H7 (cell line): Measurements from ENCODE around the gene SPHK1. TPM values are rescaled to one million over a fixed set of nuclear protein-coding genes. Genes with fewer than 3 reads are reported as not detected.
"Not testable (repeated sequence)": the region's sequence is repeated elsewhere in the genome, so short reads cannot be mapped to it uniquely, and the experiment has no call there.

Experiments
- DNase-seq: peaks from one replicate; pipeline ENCODE4 v3.0.0; 2012
- H3K27me3 ChIP-seq: 2 replicates; pipeline ENCODE4 v1.6.0; 2011; ENCODE audit warnings: mild to moderate bottlenecking, low read length; ENCODE audit not compliant: control insufficient read depth, insufficient read depth
- H3K36me3 ChIP-seq: replicated peaks from 2 replicates; pipeline ENCODE4 v1.5.1; 2011; ENCODE audit warnings: low read length; ENCODE audit not compliant: control insufficient read depth, insufficient read depth
- H3K4me3 ChIP-seq: 2 replicates; pipeline ENCODE4 v1.5.1; 2011; ENCODE audit warnings: low read depth, mild to moderate bottlenecking, control low read depth, low read length, moderate library complexity; ENCODE audit not compliant: insufficient read depth
- total RNA-seq: library from RNA; depleted of rRNA; stranded (reverse); fragments of >200 nt; shearing (Covaris generic); gene quantifications from 2 replicates; pipeline ENCODE4 v1.2.3, GENCODE V29; 2014

Gene SPHK1
- total RNA-seq, 1 experiment from 2014 or later: 1.9 TPM

DNA sequence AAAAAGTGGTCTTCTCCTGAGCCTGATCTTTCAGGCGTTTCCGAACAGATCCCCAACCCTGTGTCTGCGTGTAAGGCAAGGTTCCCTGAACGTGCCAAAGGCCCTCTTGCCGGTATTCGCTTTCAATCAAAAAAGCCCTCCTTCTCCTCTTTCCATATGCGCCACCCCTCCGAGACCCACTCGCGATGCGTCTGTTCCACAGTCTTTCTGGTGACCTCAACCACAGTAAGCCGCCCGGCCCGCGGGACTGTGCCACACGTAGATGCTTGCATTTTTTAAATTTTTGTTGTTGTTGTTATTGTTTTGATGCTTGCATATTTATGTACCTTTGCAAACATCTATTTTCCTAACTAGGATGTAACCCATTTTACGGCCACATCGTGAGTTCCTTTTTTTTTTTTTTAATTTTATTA lies 30.1 kb upstream of the SPHK1 start:
- peaks cover 2% of the 10 kb centered on the region; the same call in 1 of the 2 replicates for H3K27me3 ChIP-seq
- H3K4me3 ChIP-seq: peak overlapping the region; percentile 93
- H3K36me3 ChIP-seq: no peaks in the 10 kb centered on the region
- no peak for DNase-seq

DNA sequence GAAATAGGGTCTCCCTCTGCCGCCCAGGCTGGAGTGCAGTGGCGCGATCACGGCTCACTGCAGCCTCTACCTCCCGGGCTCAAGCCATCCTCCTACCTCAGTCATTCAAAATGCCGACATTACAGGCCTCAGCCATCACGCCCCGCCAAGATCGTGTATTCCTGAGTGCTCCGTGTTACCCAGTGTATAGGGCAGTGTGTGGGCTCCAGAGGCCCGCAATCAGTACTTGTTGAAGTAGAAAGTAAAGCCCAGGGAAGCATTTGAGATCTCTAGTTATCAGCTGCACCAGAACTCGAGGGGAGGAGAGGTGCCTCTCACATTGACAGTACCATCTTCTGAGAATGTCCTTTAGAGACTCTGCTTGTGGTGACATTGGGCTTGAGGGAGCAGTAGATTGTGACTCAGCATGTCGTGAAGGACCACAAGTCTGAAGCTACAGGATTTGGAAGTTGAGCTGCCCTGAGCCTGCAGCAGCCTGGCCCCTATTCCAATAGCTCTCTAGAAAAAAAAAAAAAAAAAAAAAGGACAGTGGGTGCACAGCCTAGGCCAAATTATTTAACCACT lies 29.6 kb upstream of the SPHK1 start:
- Histone ChIP-seq H3K4me3 (no peak overlapping the region), H3K27me3 (peaks cover 2% of the 10 kb centered on the region; the same call in 1 of the 2 replicates), H3K36me3 (no peaks in the 10 kb centered on the region)
- peak; percentile 49 for DNase-seq

DNA sequence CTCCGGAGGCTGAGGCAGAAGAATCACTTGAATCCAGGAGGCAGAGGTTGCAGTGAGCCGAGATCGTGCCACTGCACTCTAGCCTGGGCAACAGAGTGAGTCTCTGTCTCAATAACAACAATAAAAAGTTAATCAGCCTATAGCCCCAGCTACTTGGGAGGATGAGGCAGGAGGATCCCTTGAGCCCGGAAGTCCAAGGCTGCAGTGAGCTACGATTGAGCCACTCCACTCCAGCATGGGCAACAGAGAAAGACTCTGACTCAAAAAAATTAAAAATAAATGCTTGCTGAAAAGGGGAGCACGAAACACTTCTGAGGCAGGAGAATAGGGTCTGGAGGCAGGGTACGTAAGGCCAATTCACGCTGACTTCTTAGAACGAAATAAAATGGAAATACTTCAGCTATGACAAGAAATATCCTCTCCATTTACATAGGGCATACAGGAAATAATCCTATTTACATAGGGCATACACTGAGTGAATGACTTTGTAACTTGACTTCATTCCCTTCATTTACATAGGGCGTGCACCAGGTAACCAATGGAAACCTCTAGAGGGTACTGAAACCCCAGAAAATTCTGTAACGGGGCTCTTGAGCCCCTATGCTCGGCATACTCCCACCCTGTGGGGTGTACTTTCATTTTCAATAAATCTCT lies 27.5 kb upstream of the SPHK1 start:
- peaks cover 2% of the 10 kb centered on the region; the same call in 1 of the 2 replicates for H3K27me3 ChIP-seq
- H3K4me3 ChIP-seq: no peak overlapping the region
- DNase-seq: no peak
- H3K36me3 ChIP-seq: no peaks in the 10 kb centered on the region

GRCh38 chr17:76357597-76358158 lies 26.7 kb upstream of the SPHK1 start:
- DNase-seq: no peak
- H3K36me3 ChIP-seq: no peaks in the 10 kb centered on the region
- H3K27me3 ChIP-seq: peaks cover 1% of the 10 kb centered on the region; the same call in 1 of the 2 replicates
- H3K4me3 ChIP-seq: no peak overlapping the region

GRCh38 chr17:76359375-76359774 lies 25.0 kb upstream of the SPHK1 start:
- Histone ChIP-seq H3K4me3 (no peak overlapping the region), H3K36me3 (no peaks in the 10 kb centered on the region), H3K27me3 (no peaks in the 10 kb centered on the region; the same call in 1 of the 2 replicates)
- DNase-seq: no peak

DNA sequence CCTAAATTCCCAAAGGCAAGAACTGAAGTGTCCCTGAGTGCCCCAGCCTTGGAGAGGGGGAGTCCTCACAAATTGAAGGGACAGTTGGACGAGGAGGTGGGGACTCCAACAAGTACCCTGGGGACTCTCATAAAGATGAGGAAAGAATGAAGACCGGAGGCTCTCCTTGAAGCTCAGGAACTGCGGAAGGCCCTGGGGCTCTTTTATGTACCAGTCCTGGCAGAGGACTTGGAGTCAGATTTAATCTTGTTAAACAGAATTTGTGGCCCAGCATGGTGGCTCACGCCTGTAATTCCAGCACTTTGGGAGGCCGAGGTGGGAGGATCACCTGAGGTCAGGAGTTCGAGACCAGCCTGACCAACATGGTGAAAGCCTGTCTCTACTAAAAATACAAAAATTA lies 24.6 kb upstream of the SPHK1 start:
- H3K4me3 ChIP-seq, H3K27me3 ChIP-seq, H3K36me3 ChIP-seq, DNase-seq: not testable (repeated sequence)

- Histone ChIP-seq H3K36me3 (no peaks in the 10 kb centered on the region), H3K4me3 (no peak overlapping the region), H3K27me3 (no peaks in the 10 kb centered on the region; the same call in 1 of the 2 replicates)
- no peak for DNase-seq
Observed at GRCh38 chr17:76360461-76360860, 23.9 kb upstream of the SPHK1 start.

DNA sequence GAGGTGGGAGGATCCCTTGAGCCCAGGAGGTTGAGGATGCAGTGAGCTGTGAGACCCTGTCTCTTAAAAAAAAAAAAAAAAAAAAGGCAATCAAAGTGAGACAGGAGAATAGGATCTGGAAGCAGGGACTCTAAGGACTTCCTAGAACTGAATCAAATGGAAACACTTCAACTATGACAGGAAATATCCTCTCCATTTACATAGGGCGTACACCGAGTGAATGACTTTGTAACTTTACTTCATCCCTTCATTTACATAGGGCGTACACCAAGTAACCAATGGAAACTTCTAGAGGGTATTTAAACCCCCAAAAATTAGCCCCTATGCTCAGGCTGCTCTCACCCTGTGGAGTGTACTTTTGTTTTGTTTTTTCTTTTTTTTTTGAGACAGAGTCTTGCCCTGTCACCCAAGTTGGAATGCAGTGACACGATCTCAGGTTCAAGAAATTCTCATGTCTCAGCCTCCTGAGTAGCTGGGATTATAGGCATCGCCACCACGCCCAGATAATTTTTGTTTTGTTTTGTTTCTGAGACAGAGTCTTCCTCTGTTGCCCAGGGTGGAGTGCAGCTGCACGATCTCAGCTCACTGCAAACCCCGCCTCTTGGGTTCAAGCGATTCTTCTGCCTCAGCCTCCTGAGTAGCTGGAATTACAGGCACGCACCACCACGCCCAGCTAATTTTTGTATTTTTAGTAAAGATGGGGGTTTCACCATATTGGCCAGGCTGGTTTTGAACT lies 21.1 kb upstream of the SPHK1 start:
- H3K27me3 ChIP-seq: no peaks in the 10 kb centered on the region
- DNase-seq: no peak
- no peaks in the 10 kb centered on the region for H3K36me3 ChIP-seq
- H3K4me3 ChIP-seq: no peak overlapping the region

- Histone ChIP-seq H3K4me3 (no peak overlapping the region), H3K36me3 (no peaks in the 10 kb centered on the region), H3K27me3 (no peaks in the 10 kb centered on the region)
- no peak for DNase-seq
Observed at GRCh38 chr17:76365256-76365903, 19.0 kb upstream of the SPHK1 start.

DNA sequence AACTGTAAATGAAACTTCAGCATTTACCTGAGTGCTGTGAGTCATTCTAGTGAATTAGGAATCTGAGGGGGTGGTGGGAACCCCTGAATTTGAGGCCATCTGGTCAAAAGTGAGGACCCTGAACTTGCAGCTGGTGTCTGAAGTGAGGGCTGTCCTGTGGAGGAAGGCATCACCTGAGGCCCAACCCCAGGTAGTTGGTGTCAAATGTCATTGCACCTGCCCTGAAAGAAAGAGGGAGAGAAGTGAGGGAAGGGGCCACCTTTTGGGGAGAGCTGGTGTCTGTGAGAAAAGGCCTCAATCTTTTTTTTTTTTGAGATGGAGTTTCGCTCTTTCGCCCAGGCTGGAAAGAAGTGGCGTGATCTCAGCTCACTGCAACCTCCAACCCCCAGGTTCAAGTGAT lies 18.2 kb upstream of the SPHK1 start:
- DNase-seq: no peak

GRCh38 chr17:76367642-76368041 lies 16.8 kb upstream of the SPHK1 start:
- Histone ChIP-seq H3K27me3 (no peaks in the 10 kb centered on the region), H3K4me3 (no peak overlapping the region), H3K36me3 (no peaks in the 10 kb centered on the region)
- DNase-seq: no peak

More for the DNA sequence above, 18.2 kb upstream of the SPHK1 start:
- no peak overlapping the region for H3K4me3 ChIP-seq
- H3K36me3 ChIP-seq: no peaks in the 10 kb centered on the region
- H3K27me3 ChIP-seq: no peaks in the 10 kb centered on the region

DNA sequence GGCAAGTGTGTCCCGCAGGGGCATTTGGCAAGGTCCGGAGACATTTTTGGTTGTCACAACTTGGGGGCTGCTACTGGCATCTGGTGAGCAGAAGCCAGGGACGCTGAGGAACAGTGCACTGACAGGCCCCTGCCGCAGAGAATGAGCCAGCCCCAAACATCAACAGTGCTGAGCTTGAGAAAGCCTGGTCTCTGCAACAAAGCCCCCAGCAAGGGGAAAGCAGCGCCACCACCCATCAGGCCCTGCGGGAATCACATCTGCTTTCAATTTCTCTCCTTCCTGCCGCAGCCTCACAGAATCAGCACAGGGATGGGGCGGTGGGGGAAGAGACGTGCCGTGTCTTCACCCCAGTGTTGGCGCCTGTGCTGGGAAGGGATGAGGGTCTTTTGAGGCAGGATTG lies 15.9 kb upstream of the SPHK1 start:
- H3K36me3 ChIP-seq: no peaks in the 10 kb centered on the region
- H3K4me3 ChIP-seq: no peak overlapping the region
- DNase-seq: no peak
- no peaks in the 10 kb centered on the region for H3K27me3 ChIP-seq

GRCh38 chr17:76369379-76369778 lies 15.0 kb upstream of the SPHK1 start:
- Histone ChIP-seq H3K27me3 (no peaks in the 10 kb centered on the region), H3K36me3 (no peaks in the 10 kb centered on the region), H3K4me3 (no peak overlapping the region)
- DNase-seq: no peak

DNA sequence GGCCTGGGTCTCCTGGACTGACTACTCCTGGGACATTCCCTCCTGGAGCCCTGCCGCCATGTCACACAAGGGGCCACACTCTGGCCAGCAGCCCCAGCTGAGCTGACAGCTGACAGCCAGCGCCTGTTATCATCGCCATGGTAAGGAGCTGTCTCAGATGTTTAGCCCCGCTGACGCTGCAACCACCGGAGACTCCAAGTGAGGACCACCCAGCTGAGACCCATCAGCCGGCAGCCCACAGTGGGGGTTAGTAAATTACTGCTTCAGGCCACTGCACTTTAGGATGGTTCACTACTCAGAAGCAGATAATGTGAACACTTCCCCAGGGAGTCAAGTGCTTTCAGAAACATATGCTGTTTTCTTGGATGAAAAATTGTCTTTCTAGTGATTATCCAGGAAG lies 14.6 kb upstream of the SPHK1 start:
- Histone ChIP-seq H3K4me3 (no peak overlapping the region), H3K36me3 (no peaks in the 10 kb centered on the region), H3K27me3 (no peaks in the 10 kb centered on the region)
- DNase-seq: no peak
